ENCODE measurements around the gene SPATA1.

GRCh38 chr1:84550826-84551225, 44.6 kb downstream of the SPATA1 start:
- TF ChIP-seq CTCF (IDR thresholded peaks at IDR 0.05 in 4 of 5, conservative IDR thresholded peaks at IDR 0.05 in 1 of 5) (no peak), POLR2A (IDR thresholded peaks at IDR 0.05) (no peak)

All from gastrocnemius medialis (tissue), 4 donors.